ENCODE results near the gene DCAKD.

DNA sequence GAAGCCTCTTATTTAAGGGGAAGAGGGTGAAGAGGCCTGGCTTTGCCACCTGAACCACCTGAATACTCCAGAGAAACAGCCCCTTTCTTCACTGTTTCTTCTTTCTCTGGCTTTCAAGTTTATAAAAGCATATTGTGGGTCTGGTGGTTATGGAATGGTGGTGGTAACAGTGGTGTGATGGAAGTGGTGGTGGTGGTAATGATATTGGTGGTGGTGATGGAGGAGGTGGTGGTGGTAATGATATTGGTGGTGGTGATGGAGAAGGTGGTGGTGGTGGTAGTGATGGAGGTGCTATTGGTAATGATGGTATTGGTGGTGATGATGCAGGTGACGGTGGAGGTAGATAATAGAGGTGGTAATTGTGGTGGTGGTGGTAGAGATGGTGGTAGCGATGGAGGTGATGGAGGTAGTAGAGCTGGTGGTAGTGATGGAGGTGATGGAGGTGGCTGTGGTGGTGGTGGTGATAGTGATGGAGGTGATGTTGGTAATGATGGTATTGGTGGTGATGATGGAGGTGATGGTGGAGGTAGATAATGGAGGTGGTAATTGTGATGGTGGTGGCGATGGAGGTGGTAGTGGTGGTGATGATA is 69.2 kb downstream of the DCAKD start:
- TF ChIP-seq, protein P1, sequence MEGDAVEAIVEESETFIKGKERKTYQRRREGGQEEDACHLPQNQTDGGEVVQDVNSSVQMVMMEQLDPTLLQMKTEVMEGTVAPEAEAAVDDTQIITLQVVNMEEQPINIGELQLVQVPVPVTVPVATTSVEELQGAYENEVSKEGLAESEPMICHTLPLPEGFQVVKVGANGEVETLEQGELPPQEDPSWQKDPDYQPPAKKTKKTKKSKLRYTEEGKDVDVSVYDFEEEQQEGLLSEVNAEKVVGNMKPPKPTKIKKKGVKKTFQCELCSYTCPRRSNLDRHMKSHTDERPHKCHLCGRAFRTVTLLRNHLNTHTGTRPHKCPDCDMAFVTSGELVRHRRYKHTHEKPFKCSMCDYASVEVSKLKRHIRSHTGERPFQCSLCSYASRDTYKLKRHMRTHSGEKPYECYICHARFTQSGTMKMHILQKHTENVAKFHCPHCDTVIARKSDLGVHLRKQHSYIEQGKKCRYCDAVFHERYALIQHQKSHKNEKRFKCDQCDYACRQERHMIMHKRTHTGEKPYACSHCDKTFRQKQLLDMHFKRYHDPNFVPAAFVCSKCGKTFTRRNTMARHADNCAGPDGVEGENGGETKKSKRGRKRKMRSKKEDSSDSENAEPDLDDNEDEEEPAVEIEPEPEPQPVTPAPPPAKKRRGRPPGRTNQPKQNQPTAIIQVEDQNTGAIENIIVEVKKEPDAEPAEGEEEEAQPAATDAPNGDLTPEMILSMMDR (conservative IDR thresholded peaks at IDR 0.05), result no peak
- no peak for TF ChIP-seq ZFX (IDR thresholded peaks at IDR 0.05)

All from C4-2B (cell line).